Measurements from ENCODE around the gene NR4A3.

Gene NR4A3

GRCh38 chr9:99811172-99811571 lies 10.5 kb upstream of the NR4A3 start:
- no peak overlapping the region for H3K4me3 ChIP-seq (ENCODE audit: low read depth, low read length)
- in situ Hi-C loops (cut with HindIII; ENCODE audit: low sequenced_read_pairs), result no loop called here
- no peak for TF ChIP-seq CTCF (IDR thresholded peaks at IDR 0.05; ENCODE audit: low read depth, low read length, missing control alignments)
- no peak for DNase-seq (ENCODE audit: low read depth)

- no peak for TF ChIP-seq CTCF (IDR thresholded peaks at IDR 0.05; ENCODE audit: low read depth, low read length, missing control alignments)
- in situ Hi-C loops (cut with HindIII; ENCODE audit: low sequenced_read_pairs), result no loop called here
- H3K4me3 ChIP-seq (ENCODE audit: low read depth, low read length), result no peak overlapping the region
- DNase-seq (ENCODE audit: low read depth), result no peak
Measured at GRCh38 chr9:99811598-99812383, 9.9 kb upstream of the NR4A3 start.

GRCh38 chr9:99813739-99814138 lies 7.9 kb upstream of the NR4A3 start:
- no peak overlapping the region for H3K4me3 ChIP-seq (ENCODE audit: low read depth, low read length)
- in situ Hi-C loops (cut with HindIII; ENCODE audit: low sequenced_read_pairs), result no loop called here
- no peak for TF ChIP-seq CTCF (IDR thresholded peaks at IDR 0.05; ENCODE audit: low read depth, low read length, missing control alignments)
- DNase-seq (ENCODE audit: low read depth), result no peak

- H3K4me3 ChIP-seq (ENCODE audit: low read depth, low read length), result no peak overlapping the region
- TF ChIP-seq CTCF (IDR thresholded peaks at IDR 0.05; ENCODE audit: low read depth, low read length, missing control alignments), result no peak
- in situ Hi-C loops (cut with HindIII; ENCODE audit: low sequenced_read_pairs), result no loop called here
- DNase-seq (ENCODE audit: low read depth), result no peak
Measured at GRCh38 chr9:99814359-99814758, 7.3 kb upstream of the NR4A3 start.

GRCh38 chr9:99816392-99816791 lies 5.3 kb upstream of the NR4A3 start:
- no peak overlapping the region for H3K4me3 ChIP-seq (ENCODE audit: low read depth, low read length)
- no peak for TF ChIP-seq CTCF (IDR thresholded peaks at IDR 0.05; ENCODE audit: low read depth, low read length, missing control alignments)
- in situ Hi-C loops (cut with HindIII; ENCODE audit: low sequenced_read_pairs), result no loop called here
- DNase-seq (ENCODE audit: low read depth), result no peak

- no peak for DNase-seq (ENCODE audit: low read depth)
- in situ Hi-C loops (cut with HindIII; ENCODE audit: low sequenced_read_pairs), result no loop called here
- no peak for TF ChIP-seq CTCF (IDR thresholded peaks at IDR 0.05; ENCODE audit: low read depth, low read length, missing control alignments)
- H3K4me3 ChIP-seq (ENCODE audit: low read depth, low read length), result peak overlapping the region; percentile 86
Measured at GRCh38 chr9:99818500-99818899, 3.2 kb upstream of the NR4A3 start.
